Immature natural killer cell (primary cell): ENCODE results near the gene ATN1. TPM values are rescaled to one million over a fixed set of nuclear protein-coding genes. Genes with fewer than 3 reads are reported as not detected.

Source experiments
- DNase-seq, 3 donors: peaks; one replicate each; pipeline ENCODE4 v3.0.0; 2022; ENCODE audit warnings: mixed read lengths in 1 of 3
- H3K27ac Mint-ChIP-seq, 6 donors: one replicate each; pipeline ENCODE4 v1.8.0; 2020; ENCODE audit warnings: mixed read lengths in 6 of 6, mild to moderate bottlenecking in 5 of 6, inconsistent platforms in 4 of 6, moderate library complexity in 3 of 6
- H3K27me3 Mint-ChIP-seq, 3 donors: one replicate each; pipeline ENCODE4 v1.8.0; 2020 to 2021; ENCODE audit warnings: low read depth in 3 of 3, mild to moderate bottlenecking in 3 of 3, mixed read lengths in 3 of 3, moderate library complexity in 3 of 3, inconsistent platforms in 1 of 3
- H3K36me3 Mint-ChIP-seq, 3 donors: one replicate each; pipeline ENCODE4 v1.8.0; 2020; ENCODE audit warnings: mixed read lengths in 3 of 3, inconsistent platforms in 2 of 3, mild to moderate bottlenecking in 2 of 3
- H3K4me1 Mint-ChIP-seq, 2 donors: one replicate each; pipeline ENCODE4 v1.8.0; 2020; ENCODE audit warnings: inconsistent platforms in 2 of 2, mild to moderate bottlenecking in 2 of 2, mixed read lengths in 2 of 2, moderate library complexity in 1 of 2
- H3K4me3 Mint-ChIP-seq, 5 donors: one replicate each; pipeline ENCODE4 v1.8.0; 2020; ENCODE audit warnings: mild to moderate bottlenecking in 5 of 5, mixed read lengths in 5 of 5, inconsistent platforms in 3 of 5, moderate library complexity in 3 of 5
- H3K9me3 Mint-ChIP-seq, 6 donors: one replicate each; pipeline ENCODE4 v1.8.0; 2020; ENCODE audit warnings: mild to moderate bottlenecking in 6 of 6, mixed read lengths in 6 of 6, inconsistent platforms in 4 of 6, moderate library complexity in 3 of 6
- polyA plus RNA-seq, 3 donors: library from polyadenylated mRNA; unstranded; fragments of 300-500 nt; fragmentation: Illumina TruSeq; gene quantifications; one replicate each; pipeline ENCODE4 v1.2.3, GENCODE V29; 2021

Gene ATN1
- polyA plus RNA-seq, 3 donors from 2014 or later: 1.0 to 2.1 TPM; not detected in 1

DNA sequence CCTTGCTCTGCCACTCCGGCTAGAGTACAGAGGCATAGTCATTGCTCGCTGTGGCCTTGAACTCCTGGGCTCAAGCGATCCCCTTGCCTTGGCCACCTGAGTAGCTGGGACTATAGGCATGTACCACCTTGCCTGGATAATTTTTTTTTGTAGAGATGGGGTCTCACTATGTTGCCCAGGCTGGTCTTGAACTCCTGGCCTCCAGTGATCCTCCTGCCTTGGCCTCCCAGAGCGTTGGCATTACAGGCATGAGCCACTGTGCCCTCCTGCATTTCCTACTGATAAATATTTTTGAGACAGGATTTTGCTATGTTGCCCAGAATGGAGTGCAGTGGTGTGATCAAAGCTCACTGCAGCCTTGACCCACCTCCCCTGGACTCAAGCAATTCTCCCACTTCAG is 52.3 kb downstream of the ATN1 start:
- H3K4me1 Mint-ChIP-seq: peaks cover 0 to 2% of the 10 kb centered on the region in 2 donors
- peaks cover 0 to 3% (median 0%) of the 10 kb centered on the region in 3 donors for H3K27me3 Mint-ChIP-seq
- peak overlapping the region in 1 of 6 donors; percentile 60 for H3K27ac Mint-ChIP-seq
- peaks cover 4 to 40% (median 25%) of the 10 kb centered on the region in 3 donors for H3K36me3 Mint-ChIP-seq
- no peak for DNase-seq
- no peaks in the 10 kb centered on the region for H3K9me3 Mint-ChIP-seq
- no peak overlapping the region for H3K4me3 Mint-ChIP-seq

DNA sequence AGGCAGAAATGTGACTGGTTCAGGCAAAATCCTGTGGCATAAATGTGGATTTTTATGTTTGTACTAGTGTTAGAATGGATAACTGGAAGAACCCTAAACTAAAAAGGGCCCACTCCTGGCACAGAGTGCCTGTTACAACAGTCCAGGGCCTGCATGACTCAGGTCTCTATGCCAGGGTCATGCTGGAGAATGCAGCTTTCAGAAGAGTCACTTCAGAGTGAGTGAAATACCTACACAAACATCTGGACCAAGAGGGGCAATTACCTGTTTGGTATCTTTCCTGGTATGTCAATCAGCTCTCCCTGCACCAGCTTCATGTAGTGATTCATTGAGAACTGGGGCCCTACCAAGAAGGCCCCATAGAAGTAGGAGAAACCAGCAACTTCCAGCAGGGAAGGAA is 53.0 kb downstream of the ATN1 start:
- Mint-ChIP-seq H3K9me3 (no peaks in the 10 kb centered on the region), H3K4me3 (no peak overlapping the region), H3K4me1 (peaks cover 0 to 2% of the 10 kb centered on the region in 2 donors), H3K36me3 (peaks cover 4 to 33% (median 23%) of the 10 kb centered on the region in 3 donors), H3K27ac (peak overlapping the region in 1 of 6 donors; percentile 4), H3K27me3 (peaks cover 0 to 2% (median 0%) of the 10 kb centered on the region in 3 donors)
- no peak for DNase-seq

DNA sequence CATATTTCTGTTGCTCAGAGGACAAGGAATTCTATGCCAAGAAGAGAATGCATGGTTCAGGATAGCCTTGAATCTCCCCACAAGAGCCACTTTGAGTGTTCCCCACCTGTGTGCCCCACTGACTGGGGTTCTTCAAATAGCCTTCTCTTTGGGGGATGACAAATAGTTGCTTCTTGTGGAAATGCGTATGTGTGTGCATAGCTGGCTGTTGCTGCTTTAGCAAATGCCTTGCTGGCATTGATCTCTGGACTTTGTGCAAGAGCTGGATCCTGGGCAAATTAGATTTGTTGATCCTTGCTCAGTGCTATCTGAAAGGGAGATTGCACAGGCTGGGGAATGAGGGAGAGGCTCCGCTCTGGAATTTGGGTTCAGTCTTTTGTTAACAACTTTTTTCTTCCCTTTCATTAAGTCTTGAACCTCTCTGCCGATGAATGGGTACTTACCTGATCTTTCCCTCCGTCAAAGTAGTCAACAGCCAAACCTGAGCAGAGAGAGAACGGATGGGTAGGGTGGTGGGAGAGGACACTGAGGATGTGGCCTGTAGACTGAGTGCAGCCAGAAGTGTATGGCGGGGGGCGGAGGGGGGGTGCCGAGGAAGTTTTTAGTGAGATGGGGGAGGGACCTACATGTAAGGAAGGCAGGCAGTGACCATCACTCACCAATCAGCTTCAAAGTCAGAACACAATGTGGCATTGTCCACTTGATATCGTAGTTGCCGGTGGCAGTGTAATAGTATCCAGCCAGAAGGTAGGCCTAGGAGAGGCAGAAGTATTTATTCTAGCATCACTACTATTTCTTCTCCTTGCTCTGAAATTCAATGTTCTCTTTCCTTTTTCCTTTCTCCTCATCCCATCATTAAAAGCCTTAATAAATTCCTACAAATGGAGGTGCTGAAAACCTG is 53.6 kb downstream of the ATN1 start:
- H3K4me3 Mint-ChIP-seq: no peak overlapping the region
- no peaks in the 10 kb centered on the region for H3K9me3 Mint-ChIP-seq
- H3K36me3 Mint-ChIP-seq: peaks cover 4 to 28% (median 19%) of the 10 kb centered on the region in 3 donors
- H3K27me3 Mint-ChIP-seq: peaks cover 0 to 2% (median 0%) of the 10 kb centered on the region in 3 donors
- DNase-seq: no peak
- H3K27ac Mint-ChIP-seq: peak overlapping the region in 1 of 6 donors; percentile 4
- peaks cover 0 to 2% of the 10 kb centered on the region in 2 donors for H3K4me1 Mint-ChIP-seq

DNA sequence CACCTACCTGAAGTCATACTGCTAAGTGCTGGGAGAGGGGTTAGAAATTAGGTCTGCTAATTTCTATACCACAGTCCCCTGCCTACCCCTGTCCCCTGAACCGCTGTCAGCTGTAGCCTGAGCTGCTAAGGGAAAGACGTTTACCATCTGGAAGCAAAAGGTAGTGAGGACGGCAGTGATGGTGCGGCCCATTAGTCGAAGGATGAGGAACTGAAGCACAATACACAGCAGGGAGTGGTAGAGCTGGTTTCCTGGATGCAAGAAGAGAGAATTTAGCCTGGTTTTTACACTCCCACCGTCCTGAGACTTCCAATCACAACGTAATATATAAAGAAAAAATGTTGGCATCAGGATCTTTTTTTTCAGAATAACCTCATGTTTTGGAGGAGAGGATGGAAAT is 54.8 kb downstream of the ATN1 start:
- H3K27ac Mint-ChIP-seq: peak overlapping the region in 1 of 6 donors; percentile 16
- H3K36me3 Mint-ChIP-seq: peaks cover 0 to 26% (median 15%) of the 10 kb centered on the region in 3 donors
- peaks cover 0 to 2% of the 10 kb centered on the region in 2 donors for H3K4me1 Mint-ChIP-seq
- no peak overlapping the region for H3K4me3 Mint-ChIP-seq
- H3K27me3 Mint-ChIP-seq: peaks cover 0 to 2% (median 0%) of the 10 kb centered on the region in 3 donors
- no peaks in the 10 kb centered on the region for H3K9me3 Mint-ChIP-seq
- no peak for DNase-seq

DNA sequence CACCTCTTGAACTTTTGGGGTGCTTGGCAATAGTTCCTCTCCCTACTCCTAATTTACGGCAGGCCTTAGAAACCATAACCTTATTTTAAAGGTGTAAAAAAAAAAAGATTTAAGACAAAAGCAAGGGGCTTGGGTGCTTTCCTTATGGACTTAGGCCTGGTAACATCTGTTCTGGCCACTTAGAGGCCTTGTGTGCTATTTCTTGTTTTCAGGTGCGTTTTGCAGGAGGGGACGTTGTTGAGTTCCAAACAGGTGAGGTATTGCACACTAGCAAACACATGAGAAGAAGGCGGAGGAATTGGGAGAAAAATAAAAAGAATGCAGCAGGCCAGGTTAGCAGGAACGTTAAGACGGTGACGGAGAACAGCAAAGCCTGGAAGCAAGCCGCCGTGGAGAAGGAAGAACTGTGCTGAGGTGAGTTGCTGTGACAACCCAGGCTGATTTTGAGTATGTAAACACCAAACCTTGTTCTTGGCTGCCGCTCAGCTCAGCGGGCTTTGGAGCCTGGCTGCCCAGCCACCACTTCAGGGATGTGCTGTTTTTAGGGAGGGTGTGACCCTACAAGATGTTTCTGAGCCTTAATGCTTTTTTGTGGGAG is 60.3 kb downstream of the ATN1 start:
- Mint-ChIP-seq H3K27ac (peak overlapping the region in 1 of 6 donors; percentile 71), H3K36me3 (peaks cover 0 to 5% (median 3%) of the 10 kb centered on the region in 3 donors), H3K4me1 (no peaks in the 10 kb centered on the region), H3K27me3 (peaks cover 0 to 2% (median 0%) of the 10 kb centered on the region in 3 donors), H3K4me3 (no peak overlapping the region), H3K9me3 (no peaks in the 10 kb centered on the region)
- no peak for DNase-seq

Other genes with a start within 250 kb of the ATN1 start
- 10 to 100 TPM; 14.6 to 41.5 (median 31.6) TPM for gene ZNF384, start 238.6 kb upstream of the ATN1 start, polyA plus RNA-seq
- gene PIANP, start 227.1 kb upstream of the ATN1 start, polyA plus RNA-seq: not detected
- gene COPS7A, start 203.9 kb upstream of the ATN1 start, polyA plus RNA-seq: 10 to 100 TPM; 34.1 to 62.1 (median 45.6) TPM
- 100 to 1,000 TPM; 102 to 165 (median 155) TPM for gene MLF2, start 174.8 kb upstream of the ATN1 start, polyA plus RNA-seq
- gene PTMS, start 161.6 kb upstream of the ATN1 start, polyA plus RNA-seq: 1 to 10 TPM in 2 of 3 donors, under 1 TPM in 1; 0.40 to 8.0 (median 4.9) TPM
- 1 to 10 TPM; 1.3 to 8.3 (median 1.6) TPM for gene LAG3, start 155.4 kb upstream of the ATN1 start, polyA plus RNA-seq
- gene CD4, start 138.4 kb upstream of the ATN1 start, polyA plus RNA-seq: 10 to 100 TPM in 1 of 3 donors, 1 to 10 TPM in 2; 2.0 to 11.7 (median 6.6) TPM
- not detected for gene GPR162, start 106.1 kb upstream of the ATN1 start, polyA plus RNA-seq
- not detected for gene P3H3, start 99.6 kb upstream of the ATN1 start, polyA plus RNA-seq
- gene GNB3, start 87.0 kb upstream of the ATN1 start, polyA plus RNA-seq: not detected
- 1 to 10 TPM in 1 of 3 donors, under 1 TPM in 1, not detected in 1; 0.99 to 1.5 TPM for gene CDCA3, start 76.7 kb upstream of the ATN1 start, polyA plus RNA-seq
- gene USP5, start 75.8 kb upstream of the ATN1 start, polyA plus RNA-seq: 10 to 100 TPM; 41.3 to 54.0 (median 52.0) TPM
- gene TPI1, start 60.4 kb upstream of the ATN1 start, polyA plus RNA-seq: 1,000 to 10,000 TPM in 1 of 3 donors, 100 to 1,000 TPM in 2; 801 to 1,209 (median 811) TPM
- gene SPSB2, start 54.7 kb upstream of the ATN1 start, polyA plus RNA-seq: 10 to 100 TPM; 11.2 to 17.0 (median 11.4) TPM
- 1 to 10 TPM; 2.3 to 4.4 (median 2.4) TPM for gene LRRC23, start 23.1 kb upstream of the ATN1 start, polyA plus RNA-seq
- 1 to 10 TPM; 2.0 to 6.5 (median 3.8) TPM for gene ENO2, start 13.4 kb upstream of the ATN1 start, polyA plus RNA-seq
- gene RNU7-1, start 15.9 kb downstream of the ATN1 start, polyA plus RNA-seq: not detected
- 100 to 1,000 TPM in 2 of 3 donors, 10 to 100 TPM in 1; 83.7 to 315 (median 170) TPM for gene C12orf57, start 16.1 kb downstream of the ATN1 start, polyA plus RNA-seq
- 100 to 1,000 TPM; 231 to 513 (median 294) TPM for gene PTPN6, start 23.4 kb downstream of the ATN1 start, polyA plus RNA-seq
- 100 to 1,000 TPM; 121 to 141 (median 136) TPM for gene PHB2, start 42.7 kb downstream of the ATN1 start, polyA plus RNA-seq
- 10 to 100 TPM; 46.2 to 83.8 (median 65.5) TPM for gene EMG1, start 43.0 kb downstream of the ATN1 start, polyA plus RNA-seq
- gene LPCAT3, start 90.5 kb downstream of the ATN1 start, polyA plus RNA-seq: 10 to 100 TPM; 18.4 to 39.2 (median 34.8) TPM
- gene C1S, start 132.8 kb downstream of the ATN1 start, polyA plus RNA-seq: not detected
- gene C1R, start 164.5 kb downstream of the ATN1 start, polyA plus RNA-seq: 1 to 10 TPM in 1 of 3 donors, under 1 TPM in 1, not detected in 1; 0.98 to 3.9 TPM
- 10 to 100 TPM in 1 of 3 donors, 1 to 10 TPM in 1, under 1 TPM in 1; 0.75 to 10.5 (median 8.5) TPM for gene C1RL, start 181.3 kb downstream of the ATN1 start, polyA plus RNA-seq
- not detected for gene RBP5, start 200.9 kb downstream of the ATN1 start, polyA plus RNA-seq
- gene CLSTN3, start 202.4 kb downstream of the ATN1 start, polyA plus RNA-seq: 10 to 100 TPM in 2 of 3 donors, 1 to 10 TPM in 1; 7.6 to 18.9 (median 13.8) TPM